Right atrium auricular region (tissue), 2 donors: ENCODE measurements around the gene AIG1. TPM values are rescaled to one million over a fixed set of nuclear protein-coding genes. Genes with fewer than 3 reads are reported as not detected.

Source experiments
- DNase-seq: peaks from one replicate; pipeline ENCODE4 v3.0.0-alpha.2; 2019; ENCODE audit warnings: low spot score
- H3K27ac ChIP-seq, 2 donors: fragments of 200-600 bp; sonication (generic); 1 replicate in 1 of 2; 2 replicates in 1 of 2; pipeline ENCODE4 v1.5.1; 2016 to 2019
- H3K27me3 ChIP-seq, 2 donors: fragments of 200-600 bp; sonication (generic); one replicate each; pipeline versions ENCODE4 v1.5.1 to v1.6.0; 2017 to 2019
- H3K36me3 ChIP-seq: fragments of 200-600 bp; sonication (generic); one replicate; pipeline ENCODE4 v1.5.1; 2016
- H3K4me1 ChIP-seq, 2 donors: fragments of 200-600 bp; sonication (generic); one replicate each; pipeline versions ENCODE4 v1.5.1 to v1.6.0; 2017 to 2019
- H3K4me3 ChIP-seq, 2 donors: fragments of 200-600 bp; sonication (generic); 1 replicate in 1 of 2; 2 replicates in 1 of 2; pipeline ENCODE4 v1.5.1; 2017 to 2019; ENCODE audit warnings: mild to moderate bottlenecking in 1 of 2, moderate library complexity in 1 of 2
- H3K9me3 ChIP-seq, 2 donors: fragments of 200-600 bp; sonication (generic); one replicate each; pipeline ENCODE4 v1.5.1; 2019
- total RNA-seq, 2 donors: library from RNA; depleted of rRNA; stranded (reverse); fragments of >200 nt; gene quantifications; one replicate each; pipeline ENCODE4 v1.1.0, GENCODE V29; 2016
- TF ChIP-seq, protein P1 (sequence below), 2 donors: fragments of 200-600 bp; sonication (generic); IDR thresholded peaks; one replicate each; pipeline ENCODE4 v1.5.1; 2019; ENCODE audit warnings: antibody characterized with exemption in 2 of 2

AIG1 gene
- total RNA-seq, 2 donors from 2014 or later: 28.6 to 62.6 TPM

DNA sequence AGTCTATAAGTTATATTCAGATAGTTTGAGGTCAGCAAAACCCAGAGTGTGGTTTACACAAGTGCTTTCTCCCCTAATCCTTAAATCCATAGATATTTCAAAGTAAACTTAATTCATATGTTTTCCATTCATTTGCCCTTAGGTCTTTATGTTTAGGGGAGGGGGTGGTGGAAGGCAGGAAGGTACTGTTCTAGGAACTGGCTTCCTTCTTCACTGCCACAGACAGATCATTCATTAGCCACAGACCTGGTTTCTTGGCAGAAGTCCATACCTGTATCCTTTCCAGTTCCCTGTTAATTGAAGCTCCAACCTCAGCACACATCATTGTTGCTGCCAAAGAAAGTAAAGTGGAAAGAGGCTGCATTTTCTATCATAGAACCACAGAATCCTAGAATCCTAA is 123.0 kb downstream of the AIG1 start:
- H3K4me3 ChIP-seq: no peak overlapping the region
- H3K36me3 ChIP-seq: no peaks in the 10 kb centered on the region
- no peaks in the 10 kb centered on the region for H3K9me3 ChIP-seq
- no peak overlapping the region for H3K27ac ChIP-seq
- H3K4me1 ChIP-seq: peaks cover 0 to 28% of the 10 kb centered on the region in 2 donors
- no peaks in the 10 kb centered on the region for H3K27me3 ChIP-seq
- DNase-seq: no peak
- TF ChIP-seq, protein P1, sequence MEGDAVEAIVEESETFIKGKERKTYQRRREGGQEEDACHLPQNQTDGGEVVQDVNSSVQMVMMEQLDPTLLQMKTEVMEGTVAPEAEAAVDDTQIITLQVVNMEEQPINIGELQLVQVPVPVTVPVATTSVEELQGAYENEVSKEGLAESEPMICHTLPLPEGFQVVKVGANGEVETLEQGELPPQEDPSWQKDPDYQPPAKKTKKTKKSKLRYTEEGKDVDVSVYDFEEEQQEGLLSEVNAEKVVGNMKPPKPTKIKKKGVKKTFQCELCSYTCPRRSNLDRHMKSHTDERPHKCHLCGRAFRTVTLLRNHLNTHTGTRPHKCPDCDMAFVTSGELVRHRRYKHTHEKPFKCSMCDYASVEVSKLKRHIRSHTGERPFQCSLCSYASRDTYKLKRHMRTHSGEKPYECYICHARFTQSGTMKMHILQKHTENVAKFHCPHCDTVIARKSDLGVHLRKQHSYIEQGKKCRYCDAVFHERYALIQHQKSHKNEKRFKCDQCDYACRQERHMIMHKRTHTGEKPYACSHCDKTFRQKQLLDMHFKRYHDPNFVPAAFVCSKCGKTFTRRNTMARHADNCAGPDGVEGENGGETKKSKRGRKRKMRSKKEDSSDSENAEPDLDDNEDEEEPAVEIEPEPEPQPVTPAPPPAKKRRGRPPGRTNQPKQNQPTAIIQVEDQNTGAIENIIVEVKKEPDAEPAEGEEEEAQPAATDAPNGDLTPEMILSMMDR (IDR thresholded peaks at IDR 0.05): no peak

DNA sequence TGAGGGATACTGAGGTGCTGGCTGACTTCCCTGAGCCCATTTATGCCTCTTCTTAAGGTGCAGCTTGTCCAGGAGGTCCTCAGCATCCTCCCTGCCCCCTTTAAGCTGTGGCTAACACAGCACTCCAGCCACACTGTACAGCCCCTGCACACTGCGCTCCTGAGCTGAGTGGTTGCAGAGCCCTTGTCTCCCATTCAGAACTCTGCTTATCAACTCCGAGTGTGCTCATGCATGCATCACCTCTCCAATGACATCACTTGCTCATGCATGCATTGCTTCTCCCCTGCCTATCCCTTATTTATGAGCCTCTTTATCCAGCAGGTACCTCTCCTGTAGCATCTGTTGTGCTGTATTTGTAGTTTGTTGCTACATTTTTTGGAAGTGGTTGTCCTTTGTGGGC is 124.6 kb downstream of the AIG1 start:
- peaks cover 0 to 23% of the 10 kb centered on the region in 2 donors for H3K4me1 ChIP-seq
- TF ChIP-seq, protein P1 (IDR thresholded peaks at IDR 0.05): no peak
- no peak for DNase-seq

DNA sequence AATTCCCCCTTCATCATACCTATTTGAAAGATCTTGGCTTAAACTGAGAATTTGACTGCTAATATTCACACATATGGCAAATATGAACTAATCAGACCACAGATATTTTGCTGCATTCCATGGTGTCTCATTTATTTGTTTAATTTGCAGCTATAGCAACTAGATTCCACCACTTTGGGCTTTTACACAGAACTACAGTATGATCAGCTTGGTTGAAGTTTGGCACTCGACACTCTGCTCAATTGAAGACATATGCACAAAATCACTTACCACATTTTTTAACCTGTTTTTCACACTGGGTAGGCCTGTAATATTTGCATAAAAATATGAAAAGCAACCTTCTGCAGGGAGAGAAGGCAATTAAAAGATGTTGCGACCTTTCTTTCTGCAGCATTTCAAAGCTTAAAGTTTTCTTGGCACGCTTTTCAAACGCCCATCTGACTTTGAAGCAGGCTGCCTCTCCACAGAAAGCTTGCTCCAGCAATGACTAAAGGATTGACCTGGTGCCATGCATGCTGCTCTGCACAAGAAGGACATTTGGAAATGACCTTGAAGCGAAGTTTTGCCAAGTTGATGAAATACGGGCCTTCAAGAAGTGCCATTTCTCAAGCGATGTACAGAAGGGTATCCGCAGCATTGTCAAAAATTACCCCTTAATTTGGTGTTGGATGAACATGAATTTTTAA is 126.7 kb downstream of the AIG1 start:
- Histone ChIP-seq H3K9me3 (no peaks in the 10 kb centered on the region), H3K4me1 (peaks cover 0 to 16% of the 10 kb centered on the region in 2 donors), H3K27me3 (no peaks in the 10 kb centered on the region), H3K36me3 (no peaks in the 10 kb centered on the region), H3K27ac (no peak overlapping the region), H3K4me3 (no peak overlapping the region)
- no peak for DNase-seq
- TF ChIP-seq, protein P1 (IDR thresholded peaks at IDR 0.05): no peak

More for the DNA sequence above, 124.6 kb downstream of the AIG1 start:
- H3K4me3 ChIP-seq: no peak overlapping the region
- H3K36me3 ChIP-seq: no peaks in the 10 kb centered on the region
- no peaks in the 10 kb centered on the region for H3K9me3 ChIP-seq
- H3K27me3 ChIP-seq: no peaks in the 10 kb centered on the region
- no peak overlapping the region for H3K27ac ChIP-seq

DNA sequence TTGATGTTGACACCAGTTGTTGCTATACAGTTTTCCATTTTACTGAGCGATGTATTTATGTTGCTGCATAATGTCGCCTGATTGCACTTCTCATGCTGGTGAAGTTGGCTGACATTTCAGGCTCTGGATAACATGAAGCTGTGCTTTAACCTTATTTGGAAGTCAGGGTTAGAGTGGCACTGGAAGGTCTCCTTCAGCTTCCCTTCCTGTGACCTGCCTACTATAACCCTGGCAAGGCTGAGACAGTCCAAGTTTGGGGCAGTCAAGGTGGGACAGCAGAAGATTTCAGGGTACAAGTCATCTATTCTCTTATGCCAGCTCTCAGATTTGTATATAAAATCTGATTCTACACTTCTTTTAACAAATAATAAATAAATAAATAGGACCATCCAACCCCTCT is 127.6 kb downstream of the AIG1 start:
- Histone ChIP-seq H3K27ac (no peak overlapping the region), H3K9me3 (no peaks in the 10 kb centered on the region), H3K4me1 (peaks cover 0 to 16% of the 10 kb centered on the region in 2 donors), H3K4me3 (no peak overlapping the region), H3K36me3 (no peaks in the 10 kb centered on the region), H3K27me3 (no peaks in the 10 kb centered on the region)
- TF ChIP-seq, protein P1 (IDR thresholded peaks at IDR 0.05): no peak
- no peak for DNase-seq

DNA sequence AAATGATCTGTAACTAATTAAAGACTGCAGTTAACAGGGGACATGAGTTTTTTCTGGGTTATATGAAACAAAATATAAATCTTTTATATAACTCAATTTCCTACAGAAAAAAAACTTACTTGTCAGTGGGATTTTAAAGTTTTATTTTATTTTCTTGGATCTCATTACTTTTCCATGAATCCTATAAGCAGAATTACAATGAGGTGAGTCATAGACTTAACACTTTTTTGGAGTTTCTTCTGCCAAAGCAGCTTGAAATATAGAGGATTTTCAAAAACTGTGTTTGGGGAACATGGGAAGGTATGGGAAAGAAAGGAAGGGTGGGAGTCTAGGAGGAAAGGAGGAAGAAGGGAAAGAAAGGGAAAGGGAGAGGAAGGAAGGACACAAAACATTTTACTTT is 130.7 kb downstream of the AIG1 start:
- H3K4me3 ChIP-seq: no peak overlapping the region
- TF ChIP-seq, protein P1 (IDR thresholded peaks at IDR 0.05): no peak
- H3K27me3 ChIP-seq: no peaks in the 10 kb centered on the region
- no peak for DNase-seq
- peaks cover 0 to 25% of the 10 kb centered on the region in 2 donors for H3K4me1 ChIP-seq
- no peak overlapping the region for H3K27ac ChIP-seq
- H3K36me3 ChIP-seq: no peaks in the 10 kb centered on the region
- H3K9me3 ChIP-seq: no peaks in the 10 kb centered on the region

DNA sequence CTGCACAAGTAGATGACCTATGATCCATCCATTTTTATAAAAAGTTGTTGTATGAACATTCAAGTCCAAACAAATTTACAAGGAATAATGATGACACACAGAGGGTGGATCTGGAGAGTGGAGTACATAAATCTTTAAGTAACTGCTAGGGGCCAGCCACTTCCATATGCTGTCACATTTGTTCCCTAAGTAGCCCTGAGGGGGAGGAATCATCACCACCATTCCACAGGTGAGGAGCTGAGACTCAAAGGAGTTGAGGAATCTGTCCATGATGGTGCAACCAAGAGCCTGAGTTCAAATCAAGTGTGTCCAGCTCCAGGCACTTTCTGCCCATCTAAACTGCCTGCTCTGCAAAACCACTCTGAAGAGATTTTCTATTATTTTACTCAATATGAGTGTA is 132.1 kb downstream of the AIG1 start:
- no peak for DNase-seq
- Histone ChIP-seq H3K4me3 (no peak overlapping the region), H3K27me3 (no peaks in the 10 kb centered on the region), H3K9me3 (no peaks in the 10 kb centered on the region), H3K36me3 (no peaks in the 10 kb centered on the region), H3K4me1 (peaks cover 0 to 17% of the 10 kb centered on the region in 2 donors), H3K27ac (no peak overlapping the region)
- TF ChIP-seq, protein P1 (IDR thresholded peaks at IDR 0.05): no peak
